PFSK-1 (cell line): ENCODE data around the gene FXYD4.

ENCODE experiments used
- FOXP2 ChIP-seq: optimal IDR thresholded peaks from 2 replicates; pipeline ENCODE3; 2011; ENCODE audit warnings: borderline replicate concordance, control low read depth, inconsistent platforms; ENCODE audit not compliant: insufficient read depth; ENCODE audit errors: extremely low read length, extremely low read depth
- POLR2AphosphoS5 ChIP-seq: IDR thresholded peaks from 2 replicates; pipeline ENCODE4 v1.6.1; 2012; ENCODE audit warnings: low read depth, mild to moderate bottlenecking, control low read depth, low read length, moderate library complexity
- SIN3A ChIP-seq: IDR thresholded peaks from 2 replicates; pipeline ENCODE4 v1.6.1; 2012; ENCODE audit warnings: mild to moderate bottlenecking, low read length, moderate library complexity, borderline replicate concordance; ENCODE audit not compliant: insufficient read depth
- TAF1 ChIP-seq: IDR thresholded peaks from 2 replicates; pipeline ENCODE4 v1.6.1; 2012; ENCODE audit warnings: low read length, control low read depth, borderline replicate concordance; ENCODE audit not compliant: insufficient read depth
- TF ChIP-seq, protein P1 (sequence below), 2 experiments: IDR thresholded peaks; 2 replicates each; pipeline versions ENCODE4 v1.6.1 to v1.8.0; 2011 to 2012; ENCODE audit warnings: low read depth in 2 of 2, low read length in 2 of 2, control low read depth in 1 of 2, inconsistent platforms in 1 of 2, mild to moderate bottlenecking in 1 of 2, moderate library complexity in 1 of 2; ENCODE audit not compliant: insufficient read depth in 1 of 2

DNA sequence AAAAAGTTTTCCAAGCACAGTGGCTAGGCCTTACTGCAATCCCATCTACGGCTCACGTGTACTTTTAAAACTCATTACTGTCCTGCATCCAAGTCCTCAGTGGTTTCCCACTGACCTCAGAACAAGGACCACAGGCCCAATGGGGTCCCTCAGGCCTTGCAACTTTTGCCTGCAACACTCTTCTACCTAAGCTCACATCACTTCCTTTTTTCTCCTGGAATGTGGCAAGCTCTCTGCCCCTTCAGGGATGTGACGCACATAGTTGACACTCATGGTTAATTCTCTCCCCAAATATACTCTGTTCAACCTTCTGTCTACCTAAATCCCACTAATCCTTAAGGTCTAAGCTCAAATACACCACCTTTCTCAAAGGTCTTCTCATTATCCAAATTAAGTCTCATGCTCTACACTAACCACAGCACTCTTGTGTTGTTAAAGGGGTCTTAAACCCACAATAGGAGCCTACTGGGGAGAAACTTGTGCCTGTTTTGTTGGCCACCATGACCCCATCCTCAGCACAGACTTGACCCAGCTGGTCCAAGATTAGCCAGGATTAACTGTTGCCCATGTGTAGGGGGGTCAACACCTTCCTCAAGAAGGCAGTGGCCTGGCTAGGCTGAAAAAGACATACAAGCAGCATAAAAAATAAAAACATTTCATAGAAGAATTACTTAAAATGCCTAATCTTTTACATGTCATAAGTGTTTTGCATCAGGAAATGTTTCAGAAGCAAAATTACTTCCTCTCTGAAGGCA is 22.3 kb downstream of the FXYD4 start:
- TF ChIP-seq TAF1 (no peak), POLR2AphosphoS5 (no peak), SIN3A (no peak), FOXP2 (no peak)
- TF ChIP-seq, protein P1, sequence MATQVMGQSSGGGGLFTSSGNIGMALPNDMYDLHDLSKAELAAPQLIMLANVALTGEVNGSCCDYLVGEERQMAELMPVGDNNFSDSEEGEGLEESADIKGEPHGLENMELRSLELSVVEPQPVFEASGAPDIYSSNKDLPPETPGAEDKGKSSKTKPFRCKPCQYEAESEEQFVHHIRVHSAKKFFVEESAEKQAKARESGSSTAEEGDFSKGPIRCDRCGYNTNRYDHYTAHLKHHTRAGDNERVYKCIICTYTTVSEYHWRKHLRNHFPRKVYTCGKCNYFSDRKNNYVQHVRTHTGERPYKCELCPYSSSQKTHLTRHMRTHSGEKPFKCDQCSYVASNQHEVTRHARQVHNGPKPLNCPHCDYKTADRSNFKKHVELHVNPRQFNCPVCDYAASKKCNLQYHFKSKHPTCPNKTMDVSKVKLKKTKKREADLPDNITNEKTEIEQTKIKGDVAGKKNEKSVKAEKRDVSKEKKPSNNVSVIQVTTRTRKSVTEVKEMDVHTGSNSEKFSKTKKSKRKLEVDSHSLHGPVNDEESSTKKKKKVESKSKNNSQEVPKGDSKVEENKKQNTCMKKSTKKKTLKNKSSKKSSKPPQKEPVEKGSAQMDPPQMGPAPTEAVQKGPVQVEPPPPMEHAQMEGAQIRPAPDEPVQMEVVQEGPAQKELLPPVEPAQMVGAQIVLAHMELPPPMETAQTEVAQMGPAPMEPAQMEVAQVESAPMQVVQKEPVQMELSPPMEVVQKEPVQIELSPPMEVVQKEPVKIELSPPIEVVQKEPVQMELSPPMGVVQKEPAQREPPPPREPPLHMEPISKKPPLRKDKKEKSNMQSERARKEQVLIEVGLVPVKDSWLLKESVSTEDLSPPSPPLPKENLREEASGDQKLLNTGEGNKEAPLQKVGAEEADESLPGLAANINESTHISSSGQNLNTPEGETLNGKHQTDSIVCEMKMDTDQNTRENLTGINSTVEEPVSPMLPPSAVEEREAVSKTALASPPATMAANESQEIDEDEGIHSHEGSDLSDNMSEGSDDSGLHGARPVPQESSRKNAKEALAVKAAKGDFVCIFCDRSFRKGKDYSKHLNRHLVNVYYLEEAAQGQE (IDR thresholded peaks at IDR 0.05; ENCODE audit: insufficient read depth in 1 of 2, low read depth in 2 of 2, low read length in 2 of 2): no peak
